Upper lobe of right lung (tissue), 1 donor: ENCODE results near the gene STAC. TPM values are rescaled to one million over a fixed set of nuclear protein-coding genes. Genes with fewer than 3 reads are reported as not detected.

ENCODE experiments used
- ATAC-seq: fragments of 200-7000 bp; cut with Tn5 transposase; one replicate; pipeline ENCODE4 v1.9.1; 2020; ENCODE audit warnings: mild to moderate bottlenecking, moderate library complexity
- DNase-seq: peaks from one replicate; pipeline ENCODE4 v3.0.0-alpha.2; 2020
- H3K27ac ChIP-seq: fragments of 200-600 bp; one replicate; pipeline ENCODE4 v1.8.0; 2022
- H3K27me3 ChIP-seq: fragments of 200-600 bp; one replicate; pipeline ENCODE4 v1.8.0; 2022; ENCODE audit warnings: mild to moderate bottlenecking
- H3K36me3 ChIP-seq: fragments of 200-600 bp; one replicate; pipeline ENCODE4 v1.8.0; 2022
- H3K4me1 ChIP-seq: fragments of 200-600 bp; one replicate; pipeline ENCODE4 v1.8.0; 2022
- H3K4me3 ChIP-seq: fragments of 200-600 bp; one replicate; pipeline ENCODE4 v1.8.0; 2022; ENCODE audit warnings: mild to moderate bottlenecking
- H3K9me3 ChIP-seq: fragments of 200-600 bp; one replicate; pipeline ENCODE4 v1.8.0; 2022
- intact Hi-C: fragments of 100-400 bp; cut with DNase I; formaldehyde crosslinking; loops from one replicate; pipeline ENCODE4 v1.11.0; 2022
- total RNA-seq: library from RNA; stranded (reverse); fragmentation: NEBNext Ultra II Directional; extraction: Animal tissue kit (Norgen Biotek cat#: 25700); gene quantifications from one replicate; pipeline ENCODE4 v1.2.1, GENCODE V29; 2021
- TF ChIP-seq, protein P1 (sequence below): fragments of 200-600 bp; IDR thresholded peaks from one replicate; pipeline ENCODE4 v1.8.0; 2022; ENCODE audit warnings: antibody characterized with exemption
- donor health status: DM: no; HTN: yes; CAD: no; lungs with severe emphysema.

Gene STAC
- total RNA-seq, 1 donor from 2014 or later = 25.3 TPM

DNA sequence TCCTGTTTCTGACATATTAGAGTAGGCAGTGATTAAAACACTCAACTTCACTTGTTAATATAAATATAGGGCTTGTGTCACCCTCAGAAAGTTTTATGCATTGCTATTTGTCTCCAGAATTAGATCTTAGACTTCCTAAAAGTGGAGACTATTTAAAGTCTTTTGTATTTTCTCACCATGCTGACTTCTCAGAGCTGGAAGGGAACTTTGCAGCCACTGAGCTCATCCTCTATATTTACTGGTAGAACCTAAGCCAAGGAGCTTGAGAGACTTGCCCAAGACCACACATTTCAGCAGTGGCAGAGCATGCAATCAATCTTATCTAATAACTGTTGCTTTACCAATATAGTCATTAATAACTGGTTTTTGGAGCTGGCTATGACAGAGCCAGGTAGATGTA lies 53.2 kb downstream of the STAC start:
- no peaks in the 10 kb centered on the region for H3K27me3 ChIP-seq
- intact Hi-C loops = no loop called here
- no peaks in the 10 kb centered on the region for H3K9me3 ChIP-seq
- TF ChIP-seq, protein P1, sequence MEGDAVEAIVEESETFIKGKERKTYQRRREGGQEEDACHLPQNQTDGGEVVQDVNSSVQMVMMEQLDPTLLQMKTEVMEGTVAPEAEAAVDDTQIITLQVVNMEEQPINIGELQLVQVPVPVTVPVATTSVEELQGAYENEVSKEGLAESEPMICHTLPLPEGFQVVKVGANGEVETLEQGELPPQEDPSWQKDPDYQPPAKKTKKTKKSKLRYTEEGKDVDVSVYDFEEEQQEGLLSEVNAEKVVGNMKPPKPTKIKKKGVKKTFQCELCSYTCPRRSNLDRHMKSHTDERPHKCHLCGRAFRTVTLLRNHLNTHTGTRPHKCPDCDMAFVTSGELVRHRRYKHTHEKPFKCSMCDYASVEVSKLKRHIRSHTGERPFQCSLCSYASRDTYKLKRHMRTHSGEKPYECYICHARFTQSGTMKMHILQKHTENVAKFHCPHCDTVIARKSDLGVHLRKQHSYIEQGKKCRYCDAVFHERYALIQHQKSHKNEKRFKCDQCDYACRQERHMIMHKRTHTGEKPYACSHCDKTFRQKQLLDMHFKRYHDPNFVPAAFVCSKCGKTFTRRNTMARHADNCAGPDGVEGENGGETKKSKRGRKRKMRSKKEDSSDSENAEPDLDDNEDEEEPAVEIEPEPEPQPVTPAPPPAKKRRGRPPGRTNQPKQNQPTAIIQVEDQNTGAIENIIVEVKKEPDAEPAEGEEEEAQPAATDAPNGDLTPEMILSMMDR = no peak
- H3K27ac ChIP-seq = no peak overlapping the region
- H3K36me3 ChIP-seq = no peaks in the 10 kb centered on the region
- ATAC-seq = no peak
- H3K4me3 ChIP-seq = no peak overlapping the region
- peaks cover 7% of the 10 kb centered on the region for H3K4me1 ChIP-seq
- no peak for DNase-seq

DNA sequence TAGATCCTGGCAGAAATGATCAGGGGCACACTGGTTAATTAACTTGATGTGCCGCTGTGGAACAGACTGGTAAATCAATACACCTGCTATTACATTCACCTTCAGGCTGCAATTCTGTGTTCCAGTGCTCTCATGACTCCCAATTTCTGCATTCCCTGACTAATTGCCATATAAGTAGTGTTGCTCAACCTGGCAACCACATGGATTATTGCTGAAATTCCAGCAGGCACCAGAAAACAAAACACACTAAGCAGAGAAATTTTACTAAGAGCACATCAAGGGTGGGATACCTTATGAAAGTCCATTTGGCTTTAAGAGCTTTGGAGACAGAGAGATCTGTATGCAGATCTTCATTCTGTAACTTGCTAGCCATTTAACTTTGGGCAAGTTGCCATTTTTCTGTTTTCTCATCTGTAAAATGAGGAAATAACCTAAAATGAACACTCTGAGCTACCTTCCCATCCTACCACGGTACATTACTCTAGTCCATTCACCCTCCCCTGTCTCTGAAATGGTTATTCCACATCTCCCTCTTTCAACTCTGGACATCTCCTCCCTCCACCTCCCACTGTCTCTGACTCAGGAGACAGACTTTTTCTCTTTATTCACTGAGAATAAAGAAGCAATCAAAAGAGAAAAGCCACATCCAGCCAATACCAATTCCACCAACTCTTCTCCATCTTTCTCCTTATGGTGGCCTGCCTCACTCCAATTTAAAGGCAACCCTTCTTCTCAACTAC lies 54.6 kb downstream of the STAC start:
- DNase-seq (no peak), ATAC-seq (peak; percentile 48)
- intact Hi-C loops = no loop called here
- no peaks in the 10 kb centered on the region for H3K9me3 ChIP-seq
- no peak overlapping the region for H3K27ac ChIP-seq
- TF ChIP-seq, protein P1 = no peak
- H3K27me3 ChIP-seq = no peaks in the 10 kb centered on the region
- no peaks in the 10 kb centered on the region for H3K36me3 ChIP-seq
- no peak overlapping the region for H3K4me3 ChIP-seq
- H3K4me1 ChIP-seq = peaks cover 7% of the 10 kb centered on the region

DNA sequence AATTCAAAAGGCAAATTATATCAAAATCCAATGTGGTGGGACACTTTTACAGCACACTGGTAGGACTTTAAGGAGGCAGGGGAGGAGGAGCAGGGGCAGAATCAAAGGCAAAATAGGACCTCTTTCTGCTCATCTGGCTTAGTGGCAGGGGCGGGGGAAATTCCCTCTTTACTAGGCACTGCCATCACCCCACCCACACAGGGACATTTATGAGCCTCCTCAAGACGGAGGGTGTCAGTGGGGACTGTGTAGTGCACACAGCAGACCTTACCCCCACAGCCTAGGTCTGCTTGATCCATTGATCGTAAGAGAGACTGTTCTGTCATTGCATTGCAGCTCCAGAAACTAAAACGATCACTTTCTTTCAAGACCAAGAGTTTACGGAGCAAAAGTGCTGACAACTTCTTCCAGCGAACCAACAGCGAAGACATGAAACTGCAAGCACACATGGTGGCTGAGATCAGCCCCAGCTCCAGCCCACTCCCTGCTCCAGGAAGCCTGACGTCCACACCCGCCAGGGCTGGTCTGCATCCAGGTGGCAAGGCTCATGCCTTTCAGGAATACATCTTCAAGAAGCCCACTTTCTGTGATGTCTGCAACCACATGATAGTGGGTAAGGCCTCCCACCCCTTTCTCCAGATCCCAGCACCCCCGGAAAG lies 62.9 kb downstream of the STAC start:
- DNase-seq = no peak
- Histone ChIP-seq H3K4me1 (no peaks in the 10 kb centered on the region), H3K4me3 (no peak overlapping the region), H3K27me3 (no peaks in the 10 kb centered on the region), H3K9me3 (no peaks in the 10 kb centered on the region), H3K36me3 (no peaks in the 10 kb centered on the region), H3K27ac (no peak overlapping the region)
- intact Hi-C loops = no loop called here
- ATAC-seq = no peak
- TF ChIP-seq, protein P1 = no peak

DNA sequence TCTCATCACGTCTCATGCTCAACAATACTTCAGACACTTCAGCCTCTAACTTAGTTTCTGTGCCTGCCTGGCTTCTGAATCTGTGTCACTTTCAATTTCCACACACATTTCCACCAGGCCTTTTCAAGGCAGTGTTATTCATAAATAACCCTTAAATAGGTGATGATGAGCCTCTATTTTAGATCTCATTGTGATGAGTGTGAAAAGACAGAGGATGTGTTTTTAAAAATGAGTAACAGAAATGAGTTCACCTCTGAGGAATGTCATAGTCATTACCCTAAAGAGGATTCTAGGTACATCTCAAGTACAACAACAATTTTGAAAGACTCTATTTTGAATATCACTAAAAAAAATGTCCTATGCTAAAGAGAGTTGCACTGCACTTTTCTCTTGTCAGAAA lies 64.6 kb downstream of the STAC start:
- Histone ChIP-seq H3K36me3 (no peaks in the 10 kb centered on the region), H3K9me3 (no peaks in the 10 kb centered on the region), H3K27ac (no peak overlapping the region), H3K4me3 (no peak overlapping the region), H3K27me3 (no peaks in the 10 kb centered on the region), H3K4me1 (no peaks in the 10 kb centered on the region)
- intact Hi-C loops = no loop called here
- TF ChIP-seq, protein P1 = no peak
- DNase-seq (no peak), ATAC-seq (no peak)

DNA sequence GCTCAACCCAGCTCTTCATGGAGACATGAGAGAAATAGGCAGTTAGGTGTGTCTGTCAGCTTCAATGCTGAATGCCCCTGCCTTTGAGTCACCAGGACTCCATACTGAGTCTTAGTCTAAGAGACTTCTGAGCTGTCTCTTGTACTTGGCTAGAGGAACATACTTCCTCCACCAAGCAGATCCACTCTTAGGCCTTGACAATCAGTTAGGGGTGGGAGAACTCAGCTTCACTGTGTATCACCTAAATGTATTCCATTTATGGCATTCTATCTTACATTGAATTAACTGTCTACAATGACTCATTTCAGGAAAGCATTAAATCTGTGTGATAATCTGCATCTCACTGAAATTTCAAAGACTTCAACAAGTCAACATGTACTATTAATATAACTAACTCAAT lies 66.0 kb downstream of the STAC start:
- intact Hi-C loops = no loop called here
- no peak overlapping the region for H3K4me3 ChIP-seq
- H3K36me3 ChIP-seq = no peaks in the 10 kb centered on the region
- no peaks in the 10 kb centered on the region for H3K4me1 ChIP-seq
- no peak overlapping the region for H3K27ac ChIP-seq
- TF ChIP-seq, protein P1 = no peak
- no peaks in the 10 kb centered on the region for H3K27me3 ChIP-seq
- ATAC-seq (no peak), DNase-seq (no peak)
- H3K9me3 ChIP-seq = no peaks in the 10 kb centered on the region
